ENCODE results near the gene NEUROG2.
"Not testable (repeated sequence)": the region's sequence is repeated elsewhere in the genome, so short reads cannot be mapped to it uniquely, and the experiment has no call there.

NEUROG2 gene

GRCh38 chr4:112559053-112559452 lies 43.1 kb upstream of the NEUROG2 start:
- no peak for TF ChIP-seq CTCF (IDR thresholded peaks at IDR 0.05)
- Mint-ChIP-seq H3K9me3 (no peaks in the 10 kb centered on the region), H3K27ac (no peak overlapping the region), H3K4me3 (no peak overlapping the region), H3K27me3 (ENCODE audit: low read depth, poor library complexity) (no peaks in the 10 kb centered on the region), H3K4me1 (no peaks in the 10 kb centered on the region), H3K36me3 (ENCODE audit: low read depth) (peaks cover 24% of the 10 kb centered on the region)
- DNase-seq = no peak

GRCh38 chr4:112557676-112558411 lies 41.9 kb upstream of the NEUROG2 start:
- no peak for TF ChIP-seq CTCF (IDR thresholded peaks at IDR 0.05)
- Mint-ChIP-seq H3K27me3 (ENCODE audit: low read depth, poor library complexity) (no peaks in the 10 kb centered on the region), H3K27ac (no peak overlapping the region), H3K36me3 (ENCODE audit: low read depth) (peaks cover 24% of the 10 kb centered on the region), H3K4me1 (no peaks in the 10 kb centered on the region), H3K9me3 (no peaks in the 10 kb centered on the region), H3K4me3 (no peak overlapping the region)
- DNase-seq = no peak

GRCh38 chr4:112554271-112554670 lies 38.3 kb upstream of the NEUROG2 start:
- not testable (repeated sequence) for H3K27me3 Mint-ChIP-seq (ENCODE audit: low read depth, poor library complexity); H3K4me3 Mint-ChIP-seq; DNase-seq; H3K27ac Mint-ChIP-seq; H3K9me3 Mint-ChIP-seq; H3K4me1 Mint-ChIP-seq
- H3K36me3 Mint-ChIP-seq (ENCODE audit: low read depth) = peaks cover 19% of the 10 kb centered on the region

- H3K27me3 Mint-ChIP-seq (ENCODE audit: low read depth, poor library complexity) = no peaks in the 10 kb centered on the region
- no peak for DNase-seq
- H3K4me1 Mint-ChIP-seq = no peaks in the 10 kb centered on the region
- no peak for TF ChIP-seq CTCF (IDR thresholded peaks at IDR 0.05)
- no peak overlapping the region for H3K27ac Mint-ChIP-seq
- no peaks in the 10 kb centered on the region for H3K9me3 Mint-ChIP-seq
- peaks cover 15% of the 10 kb centered on the region for H3K36me3 Mint-ChIP-seq (ENCODE audit: low read depth)
- H3K4me3 Mint-ChIP-seq = no peak overlapping the region
These were observed 36.7 kb upstream of the NEUROG2 start for GRCh38 chr4:112552668-112553067.

GRCh38 chr4:112550728-112551127 lies 34.7 kb upstream of the NEUROG2 start:
- Mint-ChIP-seq H3K4me1 (no peaks in the 10 kb centered on the region), H3K27ac (no peak overlapping the region), H3K27me3 (ENCODE audit: low read depth, poor library complexity) (no peaks in the 10 kb centered on the region), H3K36me3 (ENCODE audit: low read depth) (peaks cover 13% of the 10 kb centered on the region), H3K4me3 (no peak overlapping the region), H3K9me3 (no peaks in the 10 kb centered on the region)
- no peak for TF ChIP-seq CTCF (IDR thresholded peaks at IDR 0.05)
- DNase-seq = no peak

- no peak for TF ChIP-seq CTCF (IDR thresholded peaks at IDR 0.05)
- Mint-ChIP-seq H3K36me3 (ENCODE audit: low read depth) (peaks cover 8% of the 10 kb centered on the region), H3K9me3 (no peaks in the 10 kb centered on the region), H3K4me3 (no peak overlapping the region), H3K27ac (no peak overlapping the region), H3K4me1 (no peaks in the 10 kb centered on the region), H3K27me3 (ENCODE audit: low read depth, poor library complexity) (no peaks in the 10 kb centered on the region)
- no peak for DNase-seq
These were observed 30.5 kb upstream of the NEUROG2 start for GRCh38 chr4:112546476-112546875.

All from nephron progenitor cell (in vitro differentiated cells).